HG03103 (cell line): ENCODE results near the gene ATAD3B.
"Not testable (repeated sequence)": the region's sequence is repeated elsewhere in the genome, so short reads cannot be mapped to it uniquely, and the experiment has no call there.

Source experiments
- ATAC-seq: cut with Tn5 transposase; IDR thresholded peaks from one replicate; pipeline ENCODE4 v1.9.1; 2021; ENCODE audit warnings: low read depth; ENCODE audit not compliant: unreplicated experiment

The ATAD3B gene

DNA sequence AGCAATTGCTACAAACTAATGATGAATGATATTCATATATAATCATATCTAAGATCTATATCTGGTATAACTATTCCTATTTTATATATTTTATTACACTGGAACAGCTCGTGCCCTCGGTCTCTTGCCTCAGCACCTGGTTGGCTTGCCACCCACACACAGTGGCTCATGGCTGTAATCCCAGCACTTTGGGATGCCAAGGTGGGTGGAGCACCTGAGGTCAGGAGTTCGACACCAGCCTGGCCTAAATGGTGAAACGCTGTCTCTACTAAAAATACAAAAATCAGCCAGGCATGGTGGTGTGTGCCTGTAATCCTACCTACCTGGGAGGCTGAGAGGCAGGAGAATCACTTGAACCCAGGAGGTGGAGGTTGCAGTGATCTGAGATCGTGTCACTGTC, 34.2 kb downstream of the ATAD3B start:
- not testable (repeated sequence) for ATAC-seq

DNA sequence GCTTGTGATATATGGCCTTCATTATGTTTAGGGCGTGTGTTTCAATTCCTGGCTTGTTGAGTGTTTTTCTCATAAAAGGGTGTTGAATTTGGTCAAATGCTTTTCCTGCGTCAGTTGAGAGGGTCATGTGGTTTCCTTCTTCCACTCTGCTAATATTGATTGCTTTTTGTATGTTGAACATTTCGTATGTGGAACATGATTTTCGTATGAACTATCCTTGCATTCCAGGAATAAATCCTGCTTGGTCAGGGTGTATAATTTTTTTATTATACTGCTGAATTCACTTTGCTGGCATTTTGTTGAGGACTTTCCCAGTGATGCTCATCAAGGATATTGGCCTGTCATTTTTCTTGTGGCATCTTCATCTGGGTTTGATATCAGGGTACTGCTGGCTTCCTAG, 35.7 kb downstream of the ATAD3B start:
- ATAC-seq: no peak

DNA sequence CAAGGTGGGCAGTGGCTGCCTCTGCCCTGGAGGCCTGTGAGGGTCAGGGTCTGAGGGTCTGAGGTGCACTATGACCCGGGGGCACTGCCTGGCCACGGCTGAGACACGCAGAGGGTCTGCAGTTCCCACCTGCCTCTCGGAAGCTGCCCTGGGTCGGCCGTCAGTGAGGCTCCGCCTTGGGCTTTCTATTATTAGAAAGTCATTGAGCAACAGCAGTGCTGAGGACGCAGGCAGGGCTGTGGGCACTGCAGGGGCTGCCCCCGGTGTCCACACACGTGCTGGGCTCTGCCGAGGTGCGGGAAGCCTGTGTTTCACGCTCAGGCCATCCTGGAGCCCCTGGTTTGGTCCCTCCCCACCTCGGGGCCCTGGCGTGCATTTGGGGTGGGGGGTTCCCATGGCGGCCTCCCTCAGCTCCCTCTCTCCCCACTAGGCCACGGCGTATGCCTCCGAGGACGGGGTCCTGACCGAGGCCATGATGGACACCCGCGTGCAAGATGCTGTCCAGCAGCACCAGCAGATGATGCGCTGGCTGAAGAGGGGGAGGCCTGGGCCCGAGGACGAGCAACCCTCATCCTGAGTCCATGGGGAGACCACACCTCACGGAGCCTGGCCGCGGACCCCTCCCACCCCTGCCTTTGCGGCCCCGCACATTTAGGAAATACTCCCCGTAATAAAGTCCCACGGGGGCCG, 37.4 kb downstream of the ATAD3B start:
- ATAC-seq: not testable (repeated sequence)

DNA sequence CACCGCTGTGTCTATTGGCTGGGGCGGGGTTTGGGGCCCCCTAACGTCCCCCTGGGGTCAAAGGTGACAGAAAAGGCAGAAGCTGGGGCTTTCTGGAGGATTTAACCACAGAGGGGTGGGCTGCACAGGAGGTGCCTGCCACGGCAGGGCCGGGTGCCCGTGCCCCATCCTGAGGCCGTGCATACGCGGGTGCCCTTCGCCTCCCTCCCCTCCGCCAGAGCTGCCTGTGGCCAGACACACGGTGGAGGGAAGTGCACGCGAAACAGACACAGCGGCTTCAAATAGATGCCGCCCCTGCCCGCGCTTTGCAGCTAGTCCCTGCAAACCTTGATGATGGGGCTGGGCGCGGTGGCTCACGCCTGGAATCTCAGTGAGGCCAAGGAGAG, 37.9 kb downstream of the ATAD3B start:
- ATAC-seq: not testable (repeated sequence)

DNA sequence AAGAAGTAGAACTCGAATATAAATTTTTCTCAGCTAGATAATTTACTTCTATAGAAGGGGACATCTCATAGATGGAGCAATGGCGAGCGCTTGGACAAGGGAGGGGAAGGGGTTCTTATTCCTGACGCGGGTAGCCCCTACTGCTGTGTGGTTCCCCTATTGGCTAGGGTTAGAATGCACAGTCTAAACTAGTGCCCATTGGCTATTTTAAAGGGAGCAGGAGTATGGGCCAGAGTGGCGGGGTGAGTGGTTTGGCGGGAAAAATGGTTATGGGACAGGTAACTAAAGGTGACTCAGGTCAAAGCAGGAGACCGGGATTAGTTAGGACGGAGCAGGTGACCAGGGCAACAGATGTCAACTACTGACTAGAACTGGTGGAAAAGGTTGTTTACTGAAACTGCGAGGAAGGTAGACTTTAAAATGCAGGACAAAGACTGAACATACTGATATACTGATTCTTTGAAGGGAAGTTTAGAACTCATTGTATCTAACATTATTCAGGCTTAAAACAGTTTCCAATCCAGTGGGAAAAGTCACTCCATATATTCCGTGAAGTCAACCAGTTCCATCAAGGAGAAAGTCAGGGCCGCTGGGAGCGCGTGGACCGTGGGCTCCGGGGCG, 39.5 kb downstream of the ATAD3B start:
- ATAC-seq: no peak

DNA sequence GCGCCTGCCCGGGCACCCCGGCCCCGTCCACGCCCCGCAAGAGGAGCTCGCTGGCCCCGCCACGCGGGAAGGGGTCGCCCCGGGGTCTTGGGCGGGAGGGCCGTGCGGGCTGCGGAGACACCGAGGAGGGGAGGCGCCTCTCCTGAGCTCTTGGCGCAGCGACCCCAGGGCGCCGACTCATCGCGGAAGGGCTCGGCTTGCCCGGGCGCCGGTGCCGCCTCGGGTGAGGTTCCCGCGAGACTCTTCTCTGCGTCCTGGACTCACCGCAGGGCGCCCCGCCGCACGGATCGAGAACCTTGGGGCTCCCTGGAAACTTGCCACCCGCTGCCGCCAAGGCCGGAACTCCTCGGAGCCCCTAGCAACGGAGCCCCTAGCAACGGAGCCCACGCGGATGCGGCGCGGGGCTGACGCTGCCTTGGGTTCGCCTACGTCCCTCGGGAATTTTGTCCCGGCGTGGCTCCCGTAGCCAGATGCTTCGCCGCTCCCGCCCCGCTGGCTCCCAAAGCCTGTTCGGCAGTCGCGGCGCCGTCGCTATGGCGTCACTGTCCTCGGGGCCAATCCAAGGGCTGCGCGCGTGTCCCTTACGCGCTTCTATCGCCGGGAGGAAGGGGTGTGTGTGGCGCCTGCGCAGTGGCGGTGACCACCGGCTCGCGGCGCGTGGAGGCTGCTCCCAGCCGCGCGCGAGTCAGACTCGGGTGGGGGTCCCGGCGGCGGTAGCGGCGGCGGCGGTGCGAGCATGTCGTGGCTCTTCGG, 40.1 kb downstream of the ATAD3B start, which contains the start of gene ATAD3A:
TSS of gene ATAD3A (plus strand) at position 630 of the 753 bp plus-strand sequence. CDS start at position 737, 107 bp downstream.
- peak; percentile 62 for ATAC-seq

DNA sequence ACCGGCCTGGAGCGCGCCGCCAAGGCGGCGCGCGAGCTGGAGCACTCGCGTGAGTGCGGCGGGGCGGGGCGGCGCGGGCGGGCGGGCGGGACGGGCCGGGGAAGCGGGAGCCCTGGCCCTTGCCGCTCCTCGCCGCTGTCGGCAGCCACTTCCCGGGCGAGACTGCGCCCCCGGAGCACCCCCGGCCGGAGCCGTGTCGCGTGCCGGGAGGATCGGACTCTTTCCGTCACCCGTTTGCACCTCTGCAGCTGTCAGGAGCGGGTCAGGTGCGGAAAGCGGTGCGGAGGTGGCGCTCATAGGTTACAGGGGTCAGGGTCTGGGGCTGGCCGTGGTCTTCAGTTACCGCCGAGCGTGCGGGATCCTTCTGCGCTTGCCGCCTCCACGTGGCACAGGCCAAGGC, 40.9 kb downstream of the ATAD3B start:
- ATAC-seq: not testable (repeated sequence)

DNA sequence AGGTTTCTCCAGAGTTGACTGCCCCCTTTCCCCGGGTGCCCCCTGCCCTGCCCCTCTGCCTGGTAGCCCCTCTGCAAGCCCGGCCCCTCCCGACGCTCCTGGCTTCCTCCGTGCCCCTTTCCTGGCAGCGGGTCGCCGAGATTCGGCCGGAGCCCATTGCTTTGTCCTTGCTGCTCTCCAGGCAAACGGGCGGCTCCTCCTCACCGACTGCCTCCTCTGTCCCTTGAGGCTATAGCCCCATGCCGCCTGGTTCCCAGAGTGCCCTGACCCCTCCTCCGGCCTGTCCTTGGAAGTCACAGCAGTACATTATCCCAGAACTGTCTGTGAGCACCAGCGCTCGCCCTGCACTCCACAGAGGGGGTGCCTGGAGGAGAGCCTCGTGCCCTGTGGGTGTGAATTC, 42.1 kb downstream of the ATAD3B start:
- ATAC-seq: not testable (repeated sequence)

DNA sequence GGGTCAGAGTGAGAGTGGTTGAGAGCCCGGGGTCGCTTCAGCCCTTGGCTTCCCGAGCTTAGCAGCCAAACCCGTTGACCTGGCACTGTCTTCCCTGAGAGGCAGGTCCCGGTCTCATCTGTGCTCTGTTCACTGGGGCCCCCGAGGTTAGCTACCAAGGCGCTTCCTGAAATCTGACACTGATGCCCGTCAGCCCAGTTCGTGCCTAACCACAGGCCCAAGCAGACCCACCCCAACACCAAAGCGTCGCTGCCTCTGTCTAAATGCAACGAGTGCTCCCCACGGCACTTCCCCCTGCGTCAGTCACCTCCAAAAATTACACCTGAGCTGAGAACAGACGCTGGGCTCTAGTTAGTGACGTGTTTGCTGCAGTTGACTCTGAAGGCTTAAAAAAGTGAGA, 42.8 kb downstream of the ATAD3B start:
- not testable (repeated sequence) for ATAC-seq

DNA sequence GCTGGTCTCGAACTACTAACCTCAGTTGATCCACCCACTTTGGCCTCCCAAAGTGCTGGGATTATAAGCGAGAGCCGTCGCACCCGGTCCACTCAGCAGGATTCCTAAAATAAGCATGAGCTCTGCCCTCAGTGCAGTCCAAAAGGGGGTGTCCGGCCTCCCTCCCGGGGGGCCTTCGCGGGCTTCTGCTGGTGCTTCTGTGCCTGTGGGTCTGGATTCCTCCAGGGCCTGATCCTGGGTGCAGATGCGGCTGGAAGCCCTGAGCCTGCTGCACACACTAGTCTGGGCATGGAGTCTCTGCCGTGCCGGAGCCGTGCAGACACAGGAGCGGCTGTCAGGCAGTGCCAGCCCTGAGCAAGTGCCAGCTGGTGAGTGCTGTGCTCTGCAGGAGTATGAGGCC, 45.4 kb downstream of the ATAD3B start:
- not testable (repeated sequence) for ATAC-seq

DNA sequence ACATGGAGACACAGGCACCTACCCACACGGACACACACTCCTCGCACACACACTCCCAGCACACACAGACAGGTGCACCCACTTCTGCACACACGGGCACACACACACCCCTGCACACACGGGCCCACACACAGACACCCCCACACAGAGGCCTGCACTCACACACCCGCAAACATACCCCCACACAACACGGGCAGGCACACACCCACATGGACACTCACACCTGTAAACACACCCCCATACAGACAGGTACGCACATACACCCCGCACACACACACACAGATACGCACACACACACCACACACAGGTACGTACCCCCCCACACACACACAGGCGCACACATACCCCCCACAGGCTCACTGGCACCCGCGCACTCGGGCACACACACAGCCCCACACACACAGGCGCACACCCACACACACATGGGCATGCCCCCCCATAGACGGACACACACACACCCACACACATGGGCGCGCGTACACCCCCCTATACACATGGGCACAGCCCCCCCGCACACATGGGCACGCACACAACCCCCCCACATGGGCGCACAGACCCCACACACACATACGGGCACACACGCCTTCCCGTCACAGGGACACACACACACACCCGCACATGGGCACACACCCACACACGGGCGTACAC, 46.5 kb downstream of the ATAD3B start:
- no peak for ATAC-seq

DNA sequence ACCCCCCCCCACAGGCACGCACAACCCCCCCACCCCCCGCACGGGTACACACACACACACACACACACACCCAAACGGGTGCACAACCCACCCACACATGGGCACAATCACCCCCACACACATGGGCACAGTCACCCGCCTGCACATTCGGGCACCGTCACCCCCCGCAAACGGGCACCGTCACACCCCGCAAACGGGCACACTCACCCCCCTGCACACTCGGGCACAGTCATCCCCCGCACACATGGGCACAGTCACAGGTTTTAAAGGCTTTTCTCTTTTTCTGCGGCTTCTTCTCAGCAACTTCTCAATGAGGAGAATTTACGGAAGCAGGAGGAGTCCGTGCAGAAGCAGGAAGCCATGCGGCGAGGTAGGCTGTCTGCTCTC, 47.0 kb downstream of the ATAD3B start:
- not testable (repeated sequence) for ATAC-seq

DNA sequence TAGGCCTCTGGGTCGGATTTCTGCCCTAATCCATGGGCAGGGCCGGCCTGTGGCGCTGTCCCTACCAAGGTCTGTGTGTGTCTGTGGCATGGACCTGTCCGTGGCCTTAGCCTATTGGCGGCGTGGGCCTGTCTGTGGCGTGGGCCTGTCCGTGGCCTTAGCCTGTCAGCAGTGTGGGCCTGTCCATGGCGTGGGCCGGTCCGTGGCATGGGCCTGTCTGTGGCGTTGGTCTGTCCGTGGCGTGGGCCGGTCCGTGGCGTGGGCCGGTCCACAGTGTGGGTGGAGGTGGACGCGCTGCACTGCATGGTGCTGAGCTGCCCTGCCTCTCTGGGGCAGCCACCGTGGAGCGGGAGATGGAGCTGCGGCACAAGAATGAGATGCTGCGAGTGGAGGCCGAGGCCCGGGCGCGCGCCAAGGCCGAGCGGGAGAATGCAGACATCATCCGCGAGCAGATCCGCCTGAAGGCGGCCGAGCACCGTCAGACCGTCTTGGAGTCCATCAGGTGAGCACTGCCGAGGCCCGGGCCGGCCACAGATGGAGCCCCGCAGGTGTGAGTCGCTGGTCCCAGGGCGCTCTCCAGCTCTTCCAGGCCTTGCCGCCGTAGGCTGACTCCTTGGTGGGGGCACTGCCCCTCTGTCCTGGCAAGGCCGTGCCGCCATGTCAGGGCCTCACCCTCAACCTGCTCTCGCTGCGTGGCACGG, 48.4 kb downstream of the ATAD3B start:
- not testable (repeated sequence) for ATAC-seq

DNA sequence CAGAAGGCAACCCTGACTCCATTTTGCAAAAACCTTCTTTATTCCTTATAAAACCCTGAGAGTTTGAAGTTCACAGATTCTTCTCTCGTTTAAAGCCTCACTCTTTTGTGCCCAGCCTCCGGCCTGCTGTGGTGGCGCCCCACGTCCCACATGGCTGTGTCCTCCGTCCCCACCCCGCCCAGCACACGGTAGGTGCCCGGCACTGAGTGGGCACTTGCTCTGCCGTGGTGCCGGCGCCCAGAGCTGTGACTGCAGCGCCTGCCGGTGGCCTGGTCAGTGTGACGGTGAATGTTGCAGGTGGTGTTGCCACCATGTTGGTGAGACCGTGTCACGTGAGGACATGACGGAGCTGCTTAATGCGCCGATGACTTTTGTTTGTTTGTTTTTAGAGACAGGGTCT, 49.8 kb downstream of the ATAD3B start:
- ATAC-seq: no peak

DNA sequence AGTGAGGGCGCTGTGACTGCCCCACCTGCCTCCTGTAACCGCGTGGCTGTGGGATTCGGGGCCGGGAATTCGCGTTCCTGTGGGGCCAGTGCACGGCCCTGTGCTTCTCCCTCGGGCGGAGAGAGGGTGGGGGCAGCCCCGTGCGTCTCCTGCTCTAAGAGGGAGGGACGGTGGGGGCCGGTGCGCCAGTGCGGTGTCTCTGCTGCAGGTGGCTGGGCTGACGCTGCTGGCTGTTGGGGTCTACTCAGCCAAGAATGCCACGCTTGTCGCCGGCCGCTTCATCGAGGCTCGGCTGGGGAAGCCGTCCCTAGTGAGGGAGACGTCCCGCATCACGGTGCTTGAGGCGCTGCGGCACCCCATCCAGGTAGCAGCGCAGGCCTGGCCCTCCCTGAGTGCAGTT, 51.0 kb downstream of the ATAD3B start:
- not testable (repeated sequence) for ATAC-seq

DNA sequence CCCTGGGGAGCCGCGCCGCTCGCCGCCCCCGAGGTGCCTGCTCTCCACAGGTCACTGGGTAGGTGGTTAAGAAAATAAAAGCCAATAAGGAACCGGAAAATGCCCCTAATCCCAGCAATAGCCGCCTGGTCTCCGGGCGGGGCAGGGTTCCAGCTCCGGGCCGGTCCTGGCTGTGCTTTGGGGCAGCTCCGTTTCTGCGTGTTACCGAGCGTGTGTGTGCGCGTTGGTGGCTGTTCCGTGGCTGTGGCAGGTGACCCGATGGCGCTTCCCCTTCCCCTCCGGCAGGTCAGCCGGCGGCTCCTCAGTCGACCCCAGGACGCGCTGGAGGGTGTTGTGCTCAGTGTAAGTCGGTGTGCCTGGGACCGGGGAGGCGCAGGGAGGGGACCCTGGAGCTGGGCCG, 51.7 kb downstream of the ATAD3B start:
- not testable (repeated sequence) for ATAC-seq

DNA sequence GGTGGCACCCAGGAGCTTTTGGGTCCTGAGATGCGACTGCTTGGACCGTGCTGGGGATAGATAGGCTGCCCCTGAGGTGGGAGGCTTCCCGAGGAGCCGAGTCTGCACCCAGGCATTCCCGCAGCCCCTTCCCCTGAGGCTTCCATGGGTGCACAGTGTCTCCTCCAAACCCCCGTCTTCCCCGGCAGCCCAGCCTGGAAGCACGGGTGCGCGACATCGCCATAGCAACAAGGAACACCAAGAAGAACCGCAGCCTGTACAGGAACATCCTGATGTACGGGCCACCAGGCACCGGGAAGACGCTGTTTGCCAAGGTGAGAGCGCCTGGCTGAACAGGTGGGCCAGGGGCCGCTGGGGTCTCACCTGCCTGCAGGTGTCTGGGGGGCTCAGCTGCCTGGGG, 52.1 kb downstream of the ATAD3B start:
- not testable (repeated sequence) for ATAC-seq

DNA sequence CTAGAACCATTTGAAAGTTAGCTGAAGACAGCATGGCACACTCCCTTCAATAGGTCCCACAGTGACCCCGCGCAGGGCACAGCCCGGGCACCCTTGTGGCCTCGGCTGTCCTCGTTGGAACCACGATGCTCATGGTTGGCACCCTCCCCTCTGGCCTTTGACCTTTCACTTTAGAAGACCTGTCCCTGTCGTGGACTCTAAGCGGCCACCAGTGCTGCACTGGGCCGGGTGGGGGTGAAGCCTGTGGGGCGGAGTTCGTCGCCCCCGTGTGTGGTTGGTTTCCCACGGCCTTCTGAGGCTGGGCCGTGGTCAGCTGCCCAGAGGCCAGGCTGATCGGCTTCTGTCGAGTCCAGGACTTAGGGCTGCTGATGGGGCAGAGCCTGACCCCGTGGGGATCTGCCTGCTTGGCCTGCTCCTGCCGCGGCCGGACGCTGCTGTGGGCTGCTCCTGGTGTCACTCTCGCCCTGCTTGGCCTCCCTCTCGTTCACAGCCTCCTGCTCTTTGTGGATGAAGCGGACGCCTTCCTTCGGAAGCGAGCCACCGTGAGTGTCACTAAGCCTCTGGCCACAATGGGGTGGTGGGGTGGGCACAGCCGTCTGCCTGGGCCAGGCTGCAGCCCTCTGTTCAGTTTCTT, 53.3 kb downstream of the ATAD3B start:
- not testable (repeated sequence) for ATAC-seq

DNA sequence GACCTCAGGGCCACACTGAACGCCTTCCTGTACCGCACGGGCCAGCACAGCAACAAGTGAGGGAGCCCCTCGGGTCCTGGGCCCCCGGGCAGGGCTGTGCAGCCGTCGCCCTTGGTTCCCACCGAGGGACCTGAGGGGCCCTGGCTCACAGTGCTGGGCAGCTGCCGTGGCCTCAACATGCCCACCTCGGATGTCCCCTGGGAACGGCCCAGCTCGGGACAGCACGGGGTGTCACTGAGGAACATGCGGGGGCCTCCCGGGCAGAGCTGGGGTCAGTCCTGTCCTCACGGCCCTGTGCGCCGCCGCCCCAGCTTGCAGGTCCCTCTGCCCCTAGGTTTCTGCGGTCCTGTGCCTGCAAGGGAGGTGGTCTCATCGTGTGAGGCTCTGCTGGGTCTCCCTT, 54.9 kb downstream of the ATAD3B start:
- not testable (repeated sequence) for ATAC-seq
